ENCODE data around the gene HIBADH.

Gene HIBADH

DNA sequence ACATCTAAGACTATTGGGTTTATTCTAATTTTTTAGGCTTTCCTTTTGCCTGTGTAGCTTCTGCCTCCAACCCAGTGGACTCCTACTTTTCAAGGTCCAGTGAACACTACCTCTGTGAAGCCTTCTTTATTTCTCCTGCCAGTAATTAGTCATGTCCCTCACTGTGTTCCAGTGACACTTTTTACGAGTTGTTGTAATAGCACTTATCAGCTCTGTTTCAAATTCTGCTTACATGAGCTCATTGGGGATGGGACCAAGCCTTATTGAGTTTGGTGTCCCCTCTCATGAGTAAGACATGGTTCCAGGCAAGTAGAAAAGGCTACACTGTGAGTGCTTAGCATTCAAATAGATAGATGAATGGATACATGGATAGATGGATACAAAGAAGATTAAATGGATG lies 184.6 kb downstream of the HIBADH start:
- H3K27ac ChIP-seq, result no peak overlapping the region
- no peak for TF ChIP-seq ZFX (IDR thresholded peaks at IDR 0.05)
- TF ChIP-seq, protein P1, sequence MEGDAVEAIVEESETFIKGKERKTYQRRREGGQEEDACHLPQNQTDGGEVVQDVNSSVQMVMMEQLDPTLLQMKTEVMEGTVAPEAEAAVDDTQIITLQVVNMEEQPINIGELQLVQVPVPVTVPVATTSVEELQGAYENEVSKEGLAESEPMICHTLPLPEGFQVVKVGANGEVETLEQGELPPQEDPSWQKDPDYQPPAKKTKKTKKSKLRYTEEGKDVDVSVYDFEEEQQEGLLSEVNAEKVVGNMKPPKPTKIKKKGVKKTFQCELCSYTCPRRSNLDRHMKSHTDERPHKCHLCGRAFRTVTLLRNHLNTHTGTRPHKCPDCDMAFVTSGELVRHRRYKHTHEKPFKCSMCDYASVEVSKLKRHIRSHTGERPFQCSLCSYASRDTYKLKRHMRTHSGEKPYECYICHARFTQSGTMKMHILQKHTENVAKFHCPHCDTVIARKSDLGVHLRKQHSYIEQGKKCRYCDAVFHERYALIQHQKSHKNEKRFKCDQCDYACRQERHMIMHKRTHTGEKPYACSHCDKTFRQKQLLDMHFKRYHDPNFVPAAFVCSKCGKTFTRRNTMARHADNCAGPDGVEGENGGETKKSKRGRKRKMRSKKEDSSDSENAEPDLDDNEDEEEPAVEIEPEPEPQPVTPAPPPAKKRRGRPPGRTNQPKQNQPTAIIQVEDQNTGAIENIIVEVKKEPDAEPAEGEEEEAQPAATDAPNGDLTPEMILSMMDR (conservative IDR thresholded peaks at IDR 0.05), result no peak

DNA sequence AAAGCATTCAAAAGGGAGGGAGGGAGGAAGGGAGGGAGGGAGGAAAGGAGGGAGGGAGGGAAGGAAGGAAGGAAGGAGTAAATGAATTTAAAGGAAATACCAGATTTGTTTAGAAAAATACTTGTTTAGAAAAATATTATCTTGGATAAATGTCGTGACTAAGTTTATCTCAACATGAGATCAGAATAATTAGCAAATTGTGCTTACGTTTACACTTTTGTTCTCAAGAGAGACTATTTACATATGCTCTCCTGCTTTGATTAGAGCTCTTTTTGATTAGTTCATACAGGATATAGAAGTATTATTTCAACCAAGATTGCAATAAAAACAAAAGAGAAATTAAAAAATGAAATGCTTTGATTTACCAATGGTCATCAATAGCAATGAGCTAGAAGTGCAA lies 186.2 kb downstream of the HIBADH start:
- H3K27ac ChIP-seq, result no peak overlapping the region
- TF ChIP-seq ZFX (IDR thresholded peaks at IDR 0.05), result no peak
- TF ChIP-seq, protein P1 (conservative IDR thresholded peaks at IDR 0.05), result no peak

All from C4-2B (cell line).